ENCODE results near the gene THBS2.

THBS2 gene

GRCh38 chr6:169208011-169208410 lies 45.6 kb downstream of the THBS2 start:
- no peak for TF ChIP-seq CTCF (conservative IDR thresholded peaks at IDR 0.05; ENCODE audit: low read depth, low read length)
- Histone ChIP-seq H4K20me1 (ENCODE audit: insufficient read depth) (no peaks in the 10 kb centered on the region), H3K27me3 (ENCODE audit: insufficient read depth, low read depth) (no peaks in the 10 kb centered on the region), H3K4me2 (no peak overlapping the region), H3K4me3 (IDR thresholded peaks at IDR 0.05; ENCODE audit: insufficient read depth, low read depth, low read length) (no peak overlapping the region), H3K4me1 (ENCODE audit: low read depth, poor library complexity, severe bottlenecking) (peaks cover 10% of the 10 kb centered on the region), H3K9ac (no peak overlapping the region), H3K27ac (no peak overlapping the region), H2AFZ (ENCODE audit: low read depth) (no peak overlapping the region), H3K79me2 (ENCODE audit: insufficient read depth, low read depth) (no peaks in the 10 kb centered on the region), H3K36me3 (ENCODE audit: insufficient read depth) (no peaks in the 10 kb centered on the region)

DNA sequence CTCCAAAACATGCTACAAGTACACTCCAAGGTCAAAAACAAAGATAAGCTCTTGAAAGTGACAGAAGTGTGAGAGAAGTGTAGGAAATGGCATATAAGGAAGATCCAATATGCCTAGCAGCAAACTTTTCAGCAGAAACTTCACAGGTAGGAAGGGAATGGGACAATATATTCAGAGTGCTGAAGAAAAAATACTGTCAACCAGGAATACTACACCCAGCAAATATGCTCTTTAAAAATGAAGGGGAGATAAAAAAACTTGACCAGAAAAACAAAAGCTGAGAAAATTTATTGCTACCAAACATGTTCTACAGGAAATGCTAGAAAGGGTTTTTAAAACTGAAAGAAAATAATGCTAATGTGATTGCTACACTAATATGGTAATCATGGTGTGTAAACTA lies 46.2 kb downstream of the THBS2 start:
- H3K9ac ChIP-seq = no peak overlapping the region

DNA sequence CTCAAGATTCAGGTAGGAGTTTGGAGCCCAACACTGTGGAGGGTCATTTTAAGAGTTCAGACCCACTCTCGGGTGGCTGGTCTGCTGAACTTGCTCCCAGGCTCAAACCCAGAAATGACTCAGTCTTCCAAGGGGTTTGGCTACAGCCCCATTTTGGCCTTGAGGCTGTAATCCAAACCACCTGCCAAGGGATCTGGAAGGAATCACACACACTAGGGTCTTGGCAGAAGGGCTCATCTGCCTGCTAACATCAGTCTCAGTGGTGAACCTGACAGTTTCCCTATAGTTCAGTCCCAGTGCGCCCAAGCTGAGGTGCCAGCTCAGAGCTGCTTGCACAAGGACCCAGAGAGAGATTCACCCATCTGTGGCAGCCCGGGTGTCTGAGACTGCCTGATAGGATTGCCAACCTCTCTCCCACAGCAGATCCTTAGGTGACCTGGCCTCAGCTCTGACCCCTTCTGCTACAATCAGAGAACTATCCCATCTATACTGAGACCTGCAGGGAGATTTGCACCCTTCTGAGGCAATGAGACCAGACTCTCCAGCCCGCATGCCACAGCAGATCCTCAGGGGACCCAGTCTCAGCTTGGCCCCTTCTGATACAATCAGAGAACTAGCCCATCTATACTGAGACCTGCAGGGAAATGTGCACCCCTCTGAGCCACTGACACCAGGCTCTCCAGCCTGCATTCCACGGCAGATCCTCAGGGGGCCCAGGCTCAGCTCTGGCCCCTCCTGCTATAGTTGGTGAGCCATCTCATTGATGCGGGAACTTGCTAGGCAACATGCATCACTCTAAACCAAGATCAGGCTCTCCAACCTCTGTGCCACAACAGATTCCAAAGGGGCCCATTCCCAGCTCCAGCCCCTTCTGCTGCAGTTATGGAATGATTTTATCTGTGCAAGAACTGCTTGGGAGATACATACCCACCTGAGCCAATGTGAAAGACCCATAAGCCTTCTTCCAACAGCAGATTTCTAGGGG lies 48.2 kb downstream of the THBS2 start:
- H4K20me1 ChIP-seq (ENCODE audit: insufficient read depth) = no peaks in the 10 kb centered on the region
- no peak overlapping the region for H3K4me2 ChIP-seq
- TF ChIP-seq CTCF (conservative IDR thresholded peaks at IDR 0.05; ENCODE audit: low read depth, low read length) = no peak
- no peak overlapping the region for H2AFZ ChIP-seq (ENCODE audit: low read depth)
- H3K27ac ChIP-seq = no peak overlapping the region
- H3K4me3 ChIP-seq (IDR thresholded peaks at IDR 0.05; ENCODE audit: insufficient read depth, low read depth, low read length) = no peak overlapping the region
- no peaks in the 10 kb centered on the region for H3K79me2 ChIP-seq (ENCODE audit: insufficient read depth, low read depth)
- H3K27me3 ChIP-seq (ENCODE audit: insufficient read depth, low read depth) = no peaks in the 10 kb centered on the region
- H3K36me3 ChIP-seq (ENCODE audit: insufficient read depth) = no peaks in the 10 kb centered on the region
- no peak overlapping the region for H3K9ac ChIP-seq
- H3K4me1 ChIP-seq (ENCODE audit: low read depth, poor library complexity, severe bottlenecking) = peaks cover 7% of the 10 kb centered on the region

More for the DNA sequence above, 46.2 kb downstream of the THBS2 start:
- no peaks in the 10 kb centered on the region for H4K20me1 ChIP-seq (ENCODE audit: insufficient read depth)
- H3K4me2 ChIP-seq = no peak overlapping the region
- H3K27me3 ChIP-seq (ENCODE audit: insufficient read depth, low read depth) = no peaks in the 10 kb centered on the region
- H3K36me3 ChIP-seq (ENCODE audit: insufficient read depth) = no peaks in the 10 kb centered on the region
- no peak overlapping the region for H2AFZ ChIP-seq (ENCODE audit: low read depth)
- H3K79me2 ChIP-seq (ENCODE audit: insufficient read depth, low read depth) = no peaks in the 10 kb centered on the region
- peaks cover 9% of the 10 kb centered on the region for H3K4me1 ChIP-seq (ENCODE audit: low read depth, poor library complexity, severe bottlenecking)
- H3K27ac ChIP-seq = no peak overlapping the region
- TF ChIP-seq CTCF (conservative IDR thresholded peaks at IDR 0.05; ENCODE audit: low read depth, low read length) = no peak
- H3K4me3 ChIP-seq (IDR thresholded peaks at IDR 0.05; ENCODE audit: insufficient read depth, low read depth, low read length) = no peak overlapping the region

GRCh38 chr6:169204167-169204566 lies 49.5 kb downstream of the THBS2 start:
- H3K36me3 ChIP-seq (ENCODE audit: insufficient read depth) = no peaks in the 10 kb centered on the region
- no peaks in the 10 kb centered on the region for H3K27me3 ChIP-seq (ENCODE audit: insufficient read depth, low read depth)
- no peaks in the 10 kb centered on the region for H4K20me1 ChIP-seq (ENCODE audit: insufficient read depth)
- H3K79me2 ChIP-seq (ENCODE audit: insufficient read depth, low read depth) = no peaks in the 10 kb centered on the region
- no peak overlapping the region for H3K4me2 ChIP-seq
- no peak overlapping the region for H2AFZ ChIP-seq (ENCODE audit: low read depth)
- H3K27ac ChIP-seq = no peak overlapping the region
- no peak overlapping the region for H3K9ac ChIP-seq
- H3K4me1 ChIP-seq (ENCODE audit: low read depth, poor library complexity, severe bottlenecking) = peaks cover 7% of the 10 kb centered on the region
- no peak for TF ChIP-seq CTCF (conservative IDR thresholded peaks at IDR 0.05; ENCODE audit: low read depth, low read length)
- H3K4me3 ChIP-seq (IDR thresholded peaks at IDR 0.05; ENCODE audit: insufficient read depth, low read depth, low read length) = no peak overlapping the region
